GM12891 (cell line): ENCODE measurements around the gene LAMP1.

Source experiments
- POLR2A ChIP-seq: IDR thresholded peaks from 2 replicates; pipeline ENCODE4 v1.6.1; 2011; ENCODE audit warnings: low read depth, low read length, control low read depth
- POLR2AphosphoS5 ChIP-seq: IDR thresholded peaks from 2 replicates; pipeline ENCODE4 v1.6.1; 2011; ENCODE audit warnings: low read depth, low read length, control low read depth

- TF ChIP-seq POLR2A, result no peak
- TF ChIP-seq POLR2AphosphoS5, result no peak
Observed at GRCh38 chr13:113317031-113317430, 20.0 kb downstream of the LAMP1 start.
